C4-2B (cell line): ENCODE data around the gene CTDP1.

Experiments
- ZFX ChIP-seq: fragments of 450-650 bp; IDR thresholded peaks from 2 replicates; pipeline ENCODE4 v1.6.1; 2017
- TF ChIP-seq, protein P1 (sequence below): fragments of 450-650 bp; conservative IDR thresholded peaks from 2 replicates; pipeline ENCODE4 v1.5.1; 2017; ENCODE audit warnings: mild to moderate bottlenecking

DNA sequence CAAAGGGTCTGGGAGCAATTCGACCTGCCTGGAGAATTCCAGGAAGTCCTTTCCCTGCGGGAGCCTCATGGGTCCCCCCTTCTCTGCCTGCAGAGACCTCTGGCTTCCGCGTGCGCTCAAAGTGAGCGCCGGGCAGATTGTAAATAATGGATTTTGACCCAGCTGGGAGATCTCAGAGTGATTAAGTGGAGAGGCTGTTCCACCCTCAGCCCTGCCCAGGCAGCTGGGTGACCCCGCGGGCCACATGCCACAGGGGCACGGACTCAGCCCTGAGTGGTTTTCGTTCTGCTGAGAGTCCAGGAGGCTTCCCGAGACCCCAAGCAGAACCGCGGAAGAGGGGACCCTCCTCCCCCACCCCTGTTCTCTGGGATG lies 119.4 kb downstream of the CTDP1 start:
- TF ChIP-seq, protein P1, sequence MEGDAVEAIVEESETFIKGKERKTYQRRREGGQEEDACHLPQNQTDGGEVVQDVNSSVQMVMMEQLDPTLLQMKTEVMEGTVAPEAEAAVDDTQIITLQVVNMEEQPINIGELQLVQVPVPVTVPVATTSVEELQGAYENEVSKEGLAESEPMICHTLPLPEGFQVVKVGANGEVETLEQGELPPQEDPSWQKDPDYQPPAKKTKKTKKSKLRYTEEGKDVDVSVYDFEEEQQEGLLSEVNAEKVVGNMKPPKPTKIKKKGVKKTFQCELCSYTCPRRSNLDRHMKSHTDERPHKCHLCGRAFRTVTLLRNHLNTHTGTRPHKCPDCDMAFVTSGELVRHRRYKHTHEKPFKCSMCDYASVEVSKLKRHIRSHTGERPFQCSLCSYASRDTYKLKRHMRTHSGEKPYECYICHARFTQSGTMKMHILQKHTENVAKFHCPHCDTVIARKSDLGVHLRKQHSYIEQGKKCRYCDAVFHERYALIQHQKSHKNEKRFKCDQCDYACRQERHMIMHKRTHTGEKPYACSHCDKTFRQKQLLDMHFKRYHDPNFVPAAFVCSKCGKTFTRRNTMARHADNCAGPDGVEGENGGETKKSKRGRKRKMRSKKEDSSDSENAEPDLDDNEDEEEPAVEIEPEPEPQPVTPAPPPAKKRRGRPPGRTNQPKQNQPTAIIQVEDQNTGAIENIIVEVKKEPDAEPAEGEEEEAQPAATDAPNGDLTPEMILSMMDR: no peak
- TF ChIP-seq ZFX: no peak
